Keratinocyte (primary cell): ENCODE data around the gene LSM4. TPM values are rescaled to one million over a fixed set of nuclear protein-coding genes. Genes with fewer than 3 reads are reported as not detected.

Experiments
- DNase-seq: peaks from one replicate; pipeline ENCODE4 v3.0.0-alpha.2; 2011; ENCODE audit warnings: low read depth, missing footprints, low spot score
- FAIRE-seq: peaks from 2 replicates; lab custom pipeline; 2011; peaks lifted over from hg19 to GRCh38; lab: Jason Lieb, UNC
- H2AFZ ChIP-seq: 2 replicates; pipeline ENCODE4 v1.6.0; 2012; ENCODE audit warnings: low read length, control low read depth, inconsistent platforms; ENCODE audit not compliant: control insufficient read depth
- H3K27ac ChIP-seq: 2 replicates; pipeline ENCODE4 v1.5.1; 2011; ENCODE audit warnings: low read length; ENCODE audit not compliant: control insufficient read depth, insufficient read depth
- H3K27me3 ChIP-seq: 3 replicates; pipeline ENCODE4 v1.6.0; 2011; ENCODE audit warnings: low read length; ENCODE audit not compliant: control insufficient read depth, insufficient read depth; ENCODE audit errors: extremely low read depth
- H3K36me3 ChIP-seq, 2 experiments: 2 replicates in 1 of 2; 3 replicates in 1 of 2; pipeline ENCODE4 v1.5.1; 2011; ENCODE audit warnings: low read length in 2 of 2, mild to moderate bottlenecking in 1 of 2; ENCODE audit not compliant: control insufficient read depth in 2 of 2, insufficient read depth in 2 of 2; ENCODE audit errors: extremely low read depth in 1 of 2
- H3K4me1 ChIP-seq: 3 replicates; pipeline ENCODE4 v1.5.1; 2011; ENCODE audit warnings: low read length; ENCODE audit not compliant: control insufficient read depth, insufficient read depth; ENCODE audit errors: extremely low read depth
- H3K4me2 ChIP-seq: 3 replicates; pipeline ENCODE4 v1.6.0; 2011; ENCODE audit warnings: low read depth, low read length; ENCODE audit not compliant: control insufficient read depth, insufficient read depth; ENCODE audit errors: extremely low read depth
- H3K4me3 ChIP-seq, 3 experiments: fragments of 200-600 bp in 1 of 3; sonication (generic) in 1 of 3; 2 replicates in 2 of 3; 3 replicates in 1 of 3; pipeline ENCODE4 v1.5.1; 2011 to 2016; ENCODE audit warnings: low read length in 3 of 3, mild to moderate bottlenecking in 3 of 3, control low read depth in 2 of 3, inconsistent platforms in 1 of 3, low read depth in 1 of 3, mixed read lengths in 1 of 3, mixed run types in 1 of 3, moderate library complexity in 1 of 3; ENCODE audit not compliant: control insufficient read depth in 2 of 3, insufficient read depth in 2 of 3; ENCODE audit errors: extremely low read depth in 1 of 3
- H3K79me2 ChIP-seq: 2 replicates; pipeline ENCODE4 v1.6.0; 2012; ENCODE audit warnings: low read length; ENCODE audit not compliant: control insufficient read depth, insufficient read depth
- H3K9ac ChIP-seq: 3 replicates; pipeline ENCODE4 v1.6.0; 2011; ENCODE audit warnings: low read length; ENCODE audit not compliant: control insufficient read depth, insufficient read depth; ENCODE audit errors: extremely low read depth
- H3K9me1 ChIP-seq: 3 replicates; pipeline ENCODE4 v1.6.0; 2011; ENCODE audit warnings: low read length; ENCODE audit not compliant: control insufficient read depth, insufficient read depth; ENCODE audit errors: extremely low read depth
- H3K9me3 ChIP-seq: 2 replicates; pipeline ENCODE4 v1.5.1; 2012; ENCODE audit warnings: low read depth, low read length; ENCODE audit not compliant: control insufficient read depth
- H4K20me1 ChIP-seq: 3 replicates; pipeline ENCODE4 v1.6.0; 2011; ENCODE audit warnings: low read length; ENCODE audit not compliant: control insufficient read depth, insufficient read depth; ENCODE audit errors: extremely low read depth
- EZH2 ChIP-seq: IDR thresholded peaks from one replicate; pipeline ENCODE4 v1.6.1; 2012; ENCODE audit warnings: inconsistent platforms, mild to moderate bottlenecking, low read length, moderate library complexity
- dilution Hi-C: fragments of 300-500 bp; cut with MboI; formaldehyde crosslinking; loops from one replicate; pipeline ENCODE4 v1.7.0; 2020; ENCODE audit warnings: low sequenced_read_pairs; ENCODE audit not compliant: extremely low pct_ligation_motif_present
- polyA plus RNA-seq, 5 experiments: library from polyadenylated mRNA; depleted of rRNA in 3 of 5; stranded (reverse) in 3 of 5; stranded (forward) in 1 of 5; unstranded in 1 of 5; fragments of >200 nt; gene quantifications; 1 replicate in 1 of 5; 2 replicates in 3 of 5; 3 replicates in 1 of 5; pipeline versions ENCODE4 v1.2.1 to v1.2.3, GENCODE V29; 2011 to 2012; ENCODE audit warnings: missing spikeins in 2 of 5, low read depth in 1 of 5, low replicate concordance in 1 of 5
- TF ChIP-seq, protein P1 (sequence below), 3 experiments: IDR thresholded peaks in 1 of 3; conservative IDR thresholded peaks in 1 of 3; optimal IDR thresholded peaks in 1 of 3; 2 replicates in 2 of 3; 3 replicates in 1 of 3; pipeline versions ENCODE3 to v1.5.1; 2011; ENCODE audit warnings: low read length in 3 of 3, mild to moderate bottlenecking in 3 of 3, moderate library complexity in 2 of 3, control low read depth in 1 of 3, inconsistent platforms in 1 of 3; ENCODE audit not compliant: insufficient read depth in 2 of 3; ENCODE audit errors: extremely low read depth in 1 of 3

LSM4 gene
- polyA plus RNA-seq, 1 donor (not counting 4 experiments of a cell fraction or from before 2014, with no cell fraction given) = 162 TPM

DNA sequence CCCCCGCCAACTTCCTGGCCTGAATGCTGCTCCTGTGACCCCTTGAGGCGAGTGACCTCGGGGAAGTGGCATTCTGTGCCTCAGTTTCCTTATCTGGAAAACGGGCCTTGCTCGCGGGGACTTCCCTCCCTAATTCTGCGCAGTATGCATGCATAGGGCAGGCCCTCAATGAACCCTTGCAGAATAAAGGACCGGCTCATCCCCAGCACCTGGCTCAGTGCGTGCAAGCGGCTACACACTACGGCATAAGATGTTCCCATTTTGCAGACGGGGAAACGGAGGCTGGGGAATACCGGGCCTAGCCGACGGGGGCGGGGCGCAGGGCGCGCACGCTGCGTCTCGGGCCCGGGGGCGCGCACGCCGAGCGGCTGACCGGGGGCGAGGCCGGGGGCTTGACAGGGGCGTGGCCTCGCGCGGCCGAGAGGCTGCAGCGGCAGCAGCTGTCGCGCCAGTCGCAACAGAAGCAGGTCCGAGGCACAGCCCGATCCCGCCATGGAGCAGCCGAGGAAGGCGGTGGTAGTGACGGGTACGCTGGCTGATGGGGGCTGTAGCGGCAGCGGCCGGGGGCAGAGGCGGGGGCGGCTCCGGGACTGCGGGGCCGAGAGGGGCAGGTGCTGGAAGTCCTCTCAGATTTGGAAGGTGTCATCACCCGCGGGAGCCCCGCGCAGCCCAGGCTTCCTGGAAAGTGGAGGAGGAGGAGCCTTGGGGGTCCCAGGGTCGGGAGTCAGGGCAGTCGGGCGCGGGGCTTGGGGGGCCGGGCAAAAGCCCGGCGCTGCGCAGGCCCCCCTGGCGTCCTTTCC, 17.5 kb upstream of the LSM4 start, which contains the start of gene PGPEP1:
Gene PGPEP1, plus strand, starts transcription at position 409 of the 800 bp plus-strand sequence. Its CDS starts 84 bp downstream, at position 493.
- Histone ChIP-seq H3K79me2 (no peaks in the 10 kb centered on the region), H3K27me3 (no peaks in the 10 kb centered on the region), H3K36me3 (no peaks in the 10 kb centered on the region), H3K9me1 (no peaks in the 10 kb centered on the region), H2AFZ (peak within 1 kb of the TSS; percentile 82), H3K4me2 (peak within 1 kb of the TSS; percentile 74), H3K9me3 (no peaks in the 10 kb centered on the region), H3K9ac (peak within 1 kb of the TSS; percentile 22), H3K4me1 (peaks cover 28% of the 10 kb centered on the region), H3K4me3 (peak within 1 kb of the TSS; percentile 44 to 73 (median 66)), H4K20me1 (no peaks in the 10 kb centered on the region), H3K27ac (no peak within 1 kb of the TSS)
- dilution Hi-C loops = no loop called here
- FAIRE-seq (no peak), DNase-seq (no peak)
- TF ChIP-seq, protein P1, sequence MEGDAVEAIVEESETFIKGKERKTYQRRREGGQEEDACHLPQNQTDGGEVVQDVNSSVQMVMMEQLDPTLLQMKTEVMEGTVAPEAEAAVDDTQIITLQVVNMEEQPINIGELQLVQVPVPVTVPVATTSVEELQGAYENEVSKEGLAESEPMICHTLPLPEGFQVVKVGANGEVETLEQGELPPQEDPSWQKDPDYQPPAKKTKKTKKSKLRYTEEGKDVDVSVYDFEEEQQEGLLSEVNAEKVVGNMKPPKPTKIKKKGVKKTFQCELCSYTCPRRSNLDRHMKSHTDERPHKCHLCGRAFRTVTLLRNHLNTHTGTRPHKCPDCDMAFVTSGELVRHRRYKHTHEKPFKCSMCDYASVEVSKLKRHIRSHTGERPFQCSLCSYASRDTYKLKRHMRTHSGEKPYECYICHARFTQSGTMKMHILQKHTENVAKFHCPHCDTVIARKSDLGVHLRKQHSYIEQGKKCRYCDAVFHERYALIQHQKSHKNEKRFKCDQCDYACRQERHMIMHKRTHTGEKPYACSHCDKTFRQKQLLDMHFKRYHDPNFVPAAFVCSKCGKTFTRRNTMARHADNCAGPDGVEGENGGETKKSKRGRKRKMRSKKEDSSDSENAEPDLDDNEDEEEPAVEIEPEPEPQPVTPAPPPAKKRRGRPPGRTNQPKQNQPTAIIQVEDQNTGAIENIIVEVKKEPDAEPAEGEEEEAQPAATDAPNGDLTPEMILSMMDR (optimal IDR thresholded peaks at IDR 0.05 in 1 of 3, IDR thresholded peaks at IDR 0.05 in 1 of 3, conservative IDR thresholded peaks at IDR 0.05 in 1 of 3; ENCODE audit: extremely low read depth in 1 of 3, insufficient read depth in 2 of 3, low read length in 3 of 3) = no peak
- TF ChIP-seq EZH2 = no peak

DNA sequence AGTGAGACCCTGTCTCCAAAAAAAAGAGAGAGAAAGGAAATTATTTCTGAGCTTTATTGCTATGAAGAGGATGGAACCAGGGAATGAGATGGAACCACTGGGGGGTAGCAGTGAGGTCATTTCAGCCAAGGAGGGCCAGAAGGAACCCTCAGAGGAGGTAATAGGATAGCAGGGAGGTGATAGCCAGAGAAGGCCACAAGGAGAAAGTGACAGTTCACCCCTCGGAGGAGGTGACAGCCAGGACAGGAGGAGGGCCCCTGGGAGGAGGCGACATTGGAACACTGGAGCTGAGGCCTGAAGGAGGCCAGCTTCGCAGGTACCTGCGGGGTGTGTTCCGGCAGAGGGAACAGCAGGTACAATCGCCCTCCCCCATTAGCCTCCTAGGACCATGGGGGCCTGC, 16.8 kb upstream of the LSM4 start:
- Histone ChIP-seq H3K9ac (no peak overlapping the region), H3K27me3 (no peaks in the 10 kb centered on the region), H3K4me1 (peaks cover 25% of the 10 kb centered on the region), H3K4me2 (peak overlapping the region; percentile 74), H3K79me2 (no peaks in the 10 kb centered on the region), H2AFZ (no peak overlapping the region), H3K9me3 (no peaks in the 10 kb centered on the region), H4K20me1 (no peaks in the 10 kb centered on the region), H3K27ac (no peak overlapping the region), H3K9me1 (no peaks in the 10 kb centered on the region), H3K36me3 (no peaks in the 10 kb centered on the region), H3K4me3 (no peak overlapping the region)
- TF ChIP-seq EZH2 = no peak
- TF ChIP-seq, protein P1 (optimal IDR thresholded peaks at IDR 0.05 in 1 of 3, IDR thresholded peaks at IDR 0.05 in 1 of 3, conservative IDR thresholded peaks at IDR 0.05 in 1 of 3; ENCODE audit: extremely low read depth in 1 of 3, insufficient read depth in 2 of 3, low read length in 3 of 3) = peak in 1 of 3 experiments; percentile 28
- dilution Hi-C loops = no loop called here
- no peak for DNase-seq
- FAIRE-seq = no peak
